ENCODE results near the gene KRT12.

KRT12 gene

DNA sequence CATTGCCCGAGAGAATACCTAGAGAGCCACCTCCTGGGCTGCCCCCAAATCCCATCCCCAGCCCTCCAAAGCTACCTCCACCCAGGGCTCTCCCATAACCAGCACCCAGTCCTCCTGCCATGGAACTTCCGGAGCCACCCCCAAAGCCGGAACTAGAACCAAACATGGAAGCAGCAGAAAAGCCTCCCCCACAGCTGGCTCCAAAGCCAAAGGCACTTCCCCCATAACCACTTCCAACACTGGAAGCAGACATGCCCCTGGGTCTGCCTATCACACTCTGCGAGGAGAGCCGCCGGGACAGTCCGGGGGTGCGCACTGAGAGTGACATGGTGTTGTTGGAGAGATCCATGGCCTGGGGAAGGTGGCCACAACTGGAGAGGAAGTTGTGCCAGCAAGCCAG lies at the start of gene KRT12:
TSS of gene KRT12 (minus strand) at position 386 of the 400 bp plus-strand sequence. CDS start at position 349, 37 bp downstream.
- DNase-seq, result no peak

DNA sequence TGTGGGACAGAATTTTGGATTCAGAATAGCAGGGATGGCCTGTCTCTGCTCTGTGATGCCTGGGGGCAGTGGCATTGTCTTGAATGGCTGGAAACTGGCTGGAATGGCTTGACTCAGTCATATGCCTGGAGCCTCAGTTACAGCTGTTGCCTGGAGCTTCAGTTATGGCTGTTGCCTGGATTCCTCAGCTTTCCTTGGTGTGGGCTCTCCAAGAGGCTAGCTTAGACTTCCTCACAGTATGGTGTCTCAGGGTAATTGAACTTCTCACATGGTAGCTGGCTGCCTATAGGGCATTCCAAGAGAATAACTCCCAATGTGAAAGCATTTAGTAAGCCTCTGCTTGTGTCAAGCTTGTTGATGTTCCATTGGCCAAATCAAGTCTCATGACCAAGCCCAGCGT lies 49.3 kb upstream of the KRT12 start:
- DNase-seq, result no peak

DNA sequence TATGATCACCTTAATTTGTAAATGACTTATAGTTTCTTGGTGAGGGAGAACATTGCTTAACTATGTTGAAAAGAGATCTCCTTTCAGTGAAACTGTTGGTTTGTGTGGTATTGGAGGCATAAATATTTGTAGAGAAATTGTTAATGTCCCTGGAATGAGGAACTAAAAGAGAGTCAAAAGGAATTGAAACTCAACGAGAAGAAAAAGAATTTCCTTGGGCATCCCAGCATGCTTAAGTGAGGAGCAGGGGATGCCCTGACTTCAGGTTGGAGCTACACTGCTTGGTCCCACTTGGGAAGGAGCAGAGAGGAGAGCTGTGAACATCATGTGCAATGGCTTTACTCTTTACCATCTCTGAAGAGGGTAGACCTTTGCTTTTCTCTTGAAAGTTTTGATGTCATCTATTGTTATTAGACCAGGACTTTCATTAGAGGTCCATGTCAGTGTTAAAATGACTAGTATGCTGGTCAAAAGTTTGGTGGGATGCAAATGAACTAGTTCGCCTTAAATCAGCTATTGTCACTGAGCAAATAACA lies 48.8 kb upstream of the KRT12 start:
- no peak for DNase-seq

DNA sequence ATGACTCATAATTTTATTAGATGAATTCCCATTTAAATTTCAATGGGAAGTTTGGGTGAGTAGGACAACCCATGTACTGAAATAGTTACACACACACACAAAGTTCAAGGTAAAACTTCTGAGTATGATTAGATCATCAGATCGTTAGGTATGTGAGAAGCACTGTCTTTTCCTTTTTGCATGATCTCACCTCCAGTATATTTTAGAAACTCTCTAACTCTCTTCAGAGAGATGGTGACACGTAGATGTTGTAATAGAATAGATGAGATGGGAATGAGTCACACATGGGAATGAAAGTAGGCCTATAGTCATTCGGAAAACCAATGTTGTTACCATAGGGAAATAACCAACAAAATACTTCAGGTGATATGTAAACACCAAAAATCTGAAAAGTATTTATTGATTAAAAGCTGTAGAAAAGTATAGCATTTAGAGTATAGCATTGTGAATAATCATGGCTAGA lies 48.2 kb upstream of the KRT12 start:
- no peak for DNase-seq

DNA sequence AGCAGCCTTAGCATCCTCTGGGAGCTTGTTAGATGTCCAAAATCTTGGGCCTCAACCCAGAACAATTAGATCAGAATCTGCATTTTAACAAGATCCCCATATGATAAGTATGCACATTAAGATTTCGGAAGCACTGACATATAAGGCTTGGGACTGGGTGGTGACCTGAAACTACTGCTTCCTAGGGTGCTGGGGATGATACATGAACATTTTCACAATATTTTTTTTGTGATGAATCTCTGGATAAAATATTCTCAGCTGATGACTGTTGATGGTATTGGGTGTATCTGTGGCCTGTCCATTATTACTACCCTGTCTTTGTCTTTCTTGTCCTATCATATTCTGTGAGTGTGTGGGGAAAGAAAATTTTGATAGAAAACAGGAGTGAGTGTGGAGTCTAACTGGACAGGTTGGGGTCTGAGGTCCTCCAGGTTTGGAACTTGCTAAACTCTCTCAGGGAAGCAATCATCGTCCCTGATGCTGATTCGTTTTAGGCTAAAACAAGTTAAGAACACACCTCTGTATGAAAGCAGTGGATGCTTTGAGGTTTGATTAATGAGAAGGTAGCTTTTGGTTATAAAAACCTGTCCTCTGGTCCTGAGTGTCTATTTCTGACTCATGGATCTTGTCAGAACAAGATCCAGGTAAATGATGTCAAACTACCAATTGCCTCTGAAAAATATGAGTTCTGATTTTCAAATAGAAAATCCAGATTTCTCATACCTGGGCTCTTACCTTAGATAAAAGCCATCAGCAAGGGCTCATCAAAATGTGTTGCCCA lies 47.2 kb upstream of the KRT12 start:
- no peak for DNase-seq

DNA sequence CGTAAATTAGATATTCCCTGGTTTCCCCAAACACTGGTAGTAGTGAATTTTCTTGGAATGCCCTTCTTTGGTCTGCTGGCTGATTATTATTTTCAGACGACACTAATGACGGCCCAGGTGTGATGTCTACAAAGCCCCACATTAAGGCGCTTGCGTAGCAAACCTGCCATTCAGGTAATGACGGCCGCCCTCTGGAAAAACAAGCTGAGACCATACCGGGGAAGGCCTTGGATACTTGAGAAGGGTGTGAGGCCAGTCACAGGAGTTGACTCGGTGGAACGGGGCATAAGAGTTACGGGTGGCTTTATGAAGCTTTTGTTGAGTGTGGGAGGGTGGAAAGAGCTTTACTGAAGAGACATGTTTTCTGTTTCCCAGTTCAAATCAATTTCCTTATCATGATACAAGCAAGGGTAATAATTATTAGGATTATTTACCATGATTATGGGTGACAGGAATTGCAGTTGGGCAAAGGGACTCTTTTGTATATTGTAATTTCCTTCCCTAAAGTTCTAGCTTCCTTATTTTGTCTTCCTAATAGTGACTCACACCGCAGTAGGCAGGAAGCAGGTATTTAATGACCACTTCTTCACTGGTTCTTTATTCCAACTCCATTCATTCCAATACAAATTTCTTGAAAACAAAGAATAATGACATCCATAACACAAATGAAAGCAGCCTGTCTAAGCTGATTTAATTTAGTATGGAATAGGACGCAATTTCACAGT lies 45.6 kb upstream of the KRT12 start:
- DNase-seq, result no peak

DNA sequence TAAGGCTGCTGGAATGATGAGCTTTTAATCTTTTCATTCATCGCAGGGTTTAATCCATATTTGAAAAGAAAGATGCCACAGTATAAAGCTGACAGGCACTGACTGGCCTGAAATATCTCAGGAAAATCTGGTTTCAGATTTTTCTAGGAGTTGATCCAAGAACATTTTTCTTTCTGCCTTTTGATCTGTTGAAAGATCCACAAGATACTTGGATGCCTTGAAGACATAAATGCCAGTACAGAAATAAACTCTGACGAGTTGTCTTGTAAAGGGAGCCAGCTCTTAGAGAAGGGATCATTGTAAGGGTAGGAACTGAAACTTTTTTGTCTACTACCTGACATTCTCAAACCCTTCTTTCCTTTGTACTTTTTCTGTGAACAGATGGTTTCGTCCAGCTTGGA lies 43.4 kb upstream of the KRT12 start:
- DNase-seq, result no peak

DNA sequence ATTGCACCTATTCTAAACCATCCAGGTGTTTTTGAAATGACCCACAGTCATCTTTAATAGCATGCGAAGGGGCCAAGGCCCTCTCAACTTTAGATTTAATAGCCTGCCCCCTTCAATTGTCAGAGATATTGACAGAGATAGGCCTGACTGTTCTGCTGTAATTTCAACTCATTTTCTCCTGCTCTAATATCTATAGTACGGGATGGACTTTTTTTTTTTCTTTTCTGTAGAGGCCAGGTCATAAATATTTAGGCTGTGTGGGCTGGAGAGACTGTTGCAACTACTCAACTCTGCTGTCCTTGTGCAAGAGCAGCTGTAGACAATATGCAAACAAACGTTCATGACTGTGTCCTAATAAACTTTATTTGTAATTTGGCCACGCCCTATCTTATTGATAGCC lies 42.7 kb upstream of the KRT12 start:
- DNase-seq, result no peak

DNA sequence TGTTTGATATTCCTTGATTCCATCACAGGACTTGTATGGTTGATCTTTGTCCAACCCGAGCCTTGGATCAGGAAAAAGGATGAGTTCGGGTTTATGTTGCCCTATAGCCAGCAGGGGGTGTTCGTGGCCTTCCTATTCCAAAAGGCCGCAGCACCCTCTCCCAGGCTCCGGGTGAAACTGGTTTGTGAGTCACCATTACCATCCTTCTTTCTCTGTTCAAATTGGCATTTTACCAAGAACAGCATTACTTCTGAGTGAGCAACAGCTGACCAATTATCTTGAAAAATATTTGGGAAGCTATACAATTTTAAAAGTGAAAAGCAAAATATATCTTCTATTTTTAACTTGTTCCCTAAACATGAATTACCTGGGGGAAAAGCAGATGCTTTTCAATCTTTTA lies 42.3 kb upstream of the KRT12 start:
- peak in 1 of 2 donors; percentile 72 for DNase-seq

DNA sequence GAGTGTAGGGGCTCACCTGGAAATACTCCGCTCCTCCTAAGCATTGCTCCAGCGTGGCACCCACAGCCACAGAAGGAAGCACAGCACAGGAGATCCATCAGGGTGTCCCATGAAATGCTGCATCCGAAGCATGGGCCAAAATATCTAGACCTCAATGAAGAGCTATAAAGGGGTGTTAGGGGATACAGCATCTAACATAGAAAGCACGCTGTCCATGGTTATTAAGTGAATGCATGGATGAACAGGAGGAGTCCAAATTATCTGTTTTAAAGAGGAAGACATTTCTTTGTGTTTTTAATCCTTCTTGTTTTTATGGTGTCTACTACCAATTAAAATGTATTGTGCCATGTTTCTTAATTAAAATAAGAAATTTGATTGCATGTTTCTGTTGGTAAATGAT lies 39.6 kb upstream of the KRT12 start:
- no peak for DNase-seq

DNA sequence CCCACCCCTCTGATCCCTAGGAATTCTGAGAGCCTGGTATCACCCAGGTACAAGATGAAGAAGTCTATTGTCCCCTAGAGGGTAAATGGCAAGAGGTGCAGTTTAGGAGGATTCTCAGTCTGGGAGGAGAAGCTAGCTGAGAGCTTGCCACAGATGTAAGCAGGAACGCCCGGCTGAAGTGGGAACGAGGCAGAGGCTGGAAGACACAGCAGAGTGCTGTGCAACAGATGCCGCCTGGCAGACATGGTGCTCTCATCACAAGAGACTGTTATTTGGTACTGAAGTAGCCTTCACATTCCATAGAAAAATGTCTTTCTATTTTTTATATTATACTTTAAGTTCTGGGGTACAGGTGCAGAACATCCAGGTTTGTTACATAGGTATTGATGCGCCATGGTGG lies 38.3 kb upstream of the KRT12 start:
- DNase-seq, result no peak

DNA sequence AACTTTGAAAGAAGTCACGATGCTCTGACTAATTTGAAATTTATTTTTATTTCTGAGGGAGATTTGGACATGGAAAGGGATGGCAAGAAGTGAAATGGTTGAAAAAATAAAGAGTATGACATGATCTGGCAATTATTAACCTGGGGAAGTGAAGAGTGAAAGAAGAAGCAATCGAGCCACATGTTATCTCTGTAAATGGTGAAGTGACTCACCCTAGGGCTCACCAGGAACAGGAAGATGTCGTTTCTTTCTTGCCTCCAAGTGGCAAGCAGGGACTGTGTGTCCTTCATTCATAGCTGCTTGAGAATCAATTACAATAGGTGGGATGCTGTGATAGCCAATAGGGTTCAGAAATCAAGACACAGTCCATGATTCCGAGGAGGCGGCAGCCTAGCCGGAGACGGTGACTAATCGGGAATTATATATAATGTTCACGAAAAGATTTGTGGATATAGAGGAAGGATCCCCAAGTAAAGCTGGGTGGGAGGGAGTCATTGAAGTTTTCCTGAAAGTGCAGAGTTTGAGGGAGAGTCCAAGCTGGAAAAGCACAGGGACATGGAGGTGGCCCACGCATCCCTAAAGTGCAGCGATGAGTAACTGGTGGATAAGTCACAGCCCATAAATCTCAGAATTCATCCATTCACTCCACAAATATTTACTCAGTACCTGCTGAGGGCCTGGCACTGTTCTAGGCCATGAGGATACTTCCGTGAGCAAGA lies 36.3 kb upstream of the KRT12 start:
- no peak for DNase-seq

DNA sequence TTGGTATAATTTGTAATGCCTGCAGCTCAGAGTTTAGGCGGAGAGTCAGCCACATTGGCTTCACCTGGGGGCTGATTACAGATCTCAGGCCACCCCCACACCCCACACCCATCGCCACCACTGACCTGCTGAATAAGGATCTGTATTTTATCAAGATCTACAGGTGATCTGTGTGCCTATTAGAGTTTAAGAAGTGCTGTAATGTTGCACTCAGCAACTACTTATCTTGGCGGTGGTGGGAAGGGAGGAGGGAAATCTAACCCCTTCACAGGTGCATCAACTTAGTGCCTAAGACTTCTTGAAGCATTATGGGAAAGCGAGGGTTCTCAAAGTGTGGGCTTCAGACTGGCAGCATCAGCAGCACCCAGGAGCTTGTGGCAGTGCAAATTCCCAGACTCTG lies 35.5 kb upstream of the KRT12 start:
- no peak for DNase-seq

DNA sequence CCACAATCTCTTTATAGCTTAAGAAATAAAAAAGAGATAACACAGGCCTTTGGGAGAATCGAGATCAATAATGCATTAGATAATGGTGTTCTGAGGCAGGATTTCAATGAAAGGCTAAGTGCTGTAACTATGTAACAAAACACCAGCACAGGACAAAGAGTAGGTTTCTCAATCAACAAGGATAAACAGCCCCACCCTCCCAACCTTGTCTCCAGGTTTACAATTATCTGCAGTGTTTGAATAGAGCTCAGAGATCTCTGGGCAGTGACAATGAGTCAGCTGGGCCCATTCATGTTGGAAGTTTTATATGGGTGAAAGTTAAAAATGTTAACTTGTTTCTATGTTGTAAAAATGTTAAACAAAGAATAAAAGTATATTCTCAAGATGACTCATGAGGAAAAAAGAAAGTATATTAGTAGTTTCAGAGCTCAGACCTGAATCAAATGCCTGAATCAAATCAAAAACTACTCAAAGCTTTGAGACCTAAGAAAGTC lies 35.0 kb upstream of the KRT12 start:
- DNase-seq, result no peak

DNA sequence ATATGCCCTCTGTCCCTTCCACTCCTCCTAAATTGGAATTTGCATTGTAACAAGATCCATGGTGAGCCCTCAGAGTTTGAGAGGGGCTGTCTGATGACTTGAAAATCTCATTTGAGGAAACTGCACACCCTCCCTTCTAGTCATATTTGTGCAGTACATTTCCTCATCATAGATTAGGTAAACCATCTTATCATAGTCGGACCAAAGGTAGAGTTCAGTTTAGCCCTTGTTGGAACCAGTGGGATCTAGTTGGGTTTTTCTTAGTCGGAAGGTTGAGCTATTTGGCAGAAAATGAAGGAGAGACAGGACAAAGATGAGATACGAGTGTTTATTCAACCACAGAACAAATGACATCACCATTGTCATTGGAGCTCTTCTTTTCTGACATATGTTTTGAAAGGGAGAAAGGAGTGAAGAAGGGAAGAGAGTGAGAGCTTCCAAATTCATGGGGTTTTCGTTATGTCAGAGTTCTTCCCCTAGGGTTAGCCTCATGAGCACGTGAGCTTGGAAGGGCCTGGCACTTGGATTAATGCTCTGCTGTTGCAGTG lies 33.9 kb upstream of the KRT12 start:
- no peak for DNase-seq

DNA sequence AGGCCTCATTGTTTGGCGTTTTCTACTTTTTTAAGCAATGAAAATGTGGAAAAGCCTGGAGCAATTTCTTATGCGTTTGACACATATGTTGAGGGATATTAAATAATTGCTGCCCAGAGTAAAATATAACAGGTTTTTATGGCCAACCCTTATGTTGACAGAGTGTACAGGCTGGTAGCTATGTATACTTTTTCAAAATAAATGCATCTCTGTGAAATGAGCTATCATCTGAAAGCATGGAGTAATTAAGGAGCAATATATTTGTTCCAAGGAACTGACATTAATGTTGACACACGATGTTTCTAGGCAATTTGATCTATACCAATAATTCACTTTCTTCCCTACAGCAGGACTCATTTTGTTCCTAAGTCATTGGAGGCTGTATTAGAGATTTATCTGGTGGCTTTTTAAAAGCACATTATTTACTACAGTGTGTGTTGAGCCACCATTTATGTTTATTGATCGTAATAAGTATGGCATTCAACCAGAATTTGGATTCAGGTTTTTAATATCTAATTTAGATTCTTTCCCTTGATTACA lies 30.0 kb upstream of the KRT12 start:
- DNase-seq, result no peak

DNA sequence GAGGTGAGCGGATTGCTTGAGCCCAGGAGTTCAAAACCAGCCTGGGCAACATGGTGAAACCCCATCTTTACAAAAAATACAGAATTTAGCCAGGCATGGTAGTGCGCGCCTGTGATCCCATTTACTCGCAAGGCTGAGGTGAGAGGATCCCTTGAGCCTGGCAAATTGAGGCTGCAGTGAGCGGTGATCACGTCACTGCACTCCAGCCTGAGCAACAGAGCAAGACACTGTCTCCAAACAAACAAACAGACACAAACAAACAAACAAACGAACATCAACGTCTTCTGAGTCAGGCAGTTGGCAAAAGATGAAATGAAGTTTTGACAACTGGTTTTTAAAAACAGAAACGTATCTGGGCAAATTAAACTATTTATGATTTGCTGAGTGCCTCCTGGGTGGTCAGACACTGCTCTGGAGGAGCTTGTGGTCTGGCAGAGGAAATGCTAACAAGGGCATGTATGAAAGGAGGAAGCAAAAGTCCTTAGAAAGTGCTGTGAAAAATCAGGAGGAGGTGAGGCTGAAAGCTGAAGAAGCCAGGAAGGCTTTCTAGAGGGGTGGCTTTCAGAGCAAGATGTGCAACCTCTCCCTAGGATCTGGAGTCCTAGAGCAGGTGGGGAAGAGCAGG lies 28.2 kb upstream of the KRT12 start:
- no peak for DNase-seq

DNA sequence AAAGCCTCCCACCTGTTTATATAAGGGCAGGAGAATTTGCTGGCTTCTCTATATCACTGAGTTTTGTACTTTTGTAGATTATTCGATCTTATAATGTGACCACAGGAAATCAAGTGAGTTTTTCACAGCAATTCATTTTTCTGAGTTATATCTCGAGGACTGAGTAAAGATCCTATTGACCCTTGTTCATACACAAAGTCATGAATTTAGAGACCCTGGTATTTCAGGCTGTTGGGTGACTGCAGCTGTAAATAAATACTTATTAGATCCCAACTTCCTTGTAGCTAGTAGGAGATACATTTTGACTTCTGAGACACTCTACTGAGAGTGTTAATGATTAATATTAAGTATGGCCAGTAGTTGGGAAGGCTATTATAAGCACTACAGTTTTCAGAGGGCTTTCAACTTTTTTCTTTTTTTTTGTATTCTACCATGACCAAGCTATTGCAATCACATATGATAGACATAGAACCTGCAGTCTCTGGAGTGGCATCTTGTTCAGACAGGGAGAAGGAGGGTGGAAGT lies 21.2 kb upstream of the KRT12 start:
- DNase-seq, result no peak

DNA sequence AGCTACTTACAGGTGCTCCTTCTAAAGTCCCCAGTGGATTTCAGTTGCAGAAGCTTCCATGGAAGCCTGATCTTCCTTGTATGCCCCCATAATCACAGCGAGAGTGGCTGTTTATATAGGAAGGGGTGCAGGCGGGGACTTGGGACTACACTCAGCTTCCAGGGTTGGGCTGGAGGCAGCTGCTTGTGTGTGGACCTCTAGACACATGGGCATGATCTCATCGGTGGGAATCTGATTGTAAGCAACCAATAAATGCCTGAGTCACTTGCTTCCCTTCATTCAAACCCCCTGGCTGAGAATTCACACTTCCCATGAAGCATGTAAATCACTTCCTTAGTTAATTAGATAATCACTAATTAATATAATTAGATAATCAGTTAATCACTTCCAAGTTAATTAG lies 19.1 kb upstream of the KRT12 start:
- no peak for DNase-seq

DNA sequence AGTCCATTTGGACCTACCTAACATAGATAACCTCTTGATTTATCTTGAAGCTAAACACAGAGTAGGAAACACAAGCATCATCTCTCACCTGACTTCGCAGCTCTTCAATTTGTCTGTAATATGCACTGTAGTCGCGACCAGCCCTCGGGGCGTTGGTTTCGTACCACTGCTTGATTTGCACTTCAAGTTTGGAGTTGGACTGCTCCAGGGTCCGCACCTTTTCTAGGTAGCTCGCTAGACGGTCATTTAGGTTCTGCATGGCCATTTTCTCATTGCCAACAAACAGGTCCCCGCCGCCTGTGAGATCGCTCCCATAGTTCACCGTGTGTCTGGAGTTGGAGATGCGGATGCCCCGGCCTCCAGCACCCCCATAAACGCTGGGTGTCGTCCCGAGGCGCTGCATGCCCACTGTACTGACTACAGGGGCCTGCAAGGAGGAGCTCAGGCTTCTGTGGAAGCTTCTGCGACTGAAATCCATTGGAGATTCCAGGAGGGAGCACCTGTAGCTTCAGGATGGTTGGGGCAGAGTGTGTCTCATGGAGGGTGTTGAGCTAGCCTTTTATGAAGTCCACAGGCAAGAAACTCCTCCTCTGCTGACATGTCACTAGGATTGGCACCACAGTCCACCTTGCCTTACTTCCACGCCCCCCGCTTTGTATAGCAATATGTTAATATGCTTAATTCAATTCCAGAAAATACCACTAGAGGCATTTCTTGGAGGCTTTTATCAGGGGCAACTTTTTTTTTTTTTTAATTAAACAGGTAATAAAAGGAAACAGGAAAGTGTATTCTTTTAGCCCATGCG lies 17.9 kb upstream of the KRT12 start, which contains the start of gene KRT20:
TSS of gene KRT20 (minus strand) at position 535 of the 805 bp plus-strand sequence. CDS start at position 478, 57 bp downstream.
- no peak for DNase-seq

All from bone marrow (tissue), 2 donors.